Measurements from ENCODE around the gene SLC7A6.

The SLC7A6 gene

DNA sequence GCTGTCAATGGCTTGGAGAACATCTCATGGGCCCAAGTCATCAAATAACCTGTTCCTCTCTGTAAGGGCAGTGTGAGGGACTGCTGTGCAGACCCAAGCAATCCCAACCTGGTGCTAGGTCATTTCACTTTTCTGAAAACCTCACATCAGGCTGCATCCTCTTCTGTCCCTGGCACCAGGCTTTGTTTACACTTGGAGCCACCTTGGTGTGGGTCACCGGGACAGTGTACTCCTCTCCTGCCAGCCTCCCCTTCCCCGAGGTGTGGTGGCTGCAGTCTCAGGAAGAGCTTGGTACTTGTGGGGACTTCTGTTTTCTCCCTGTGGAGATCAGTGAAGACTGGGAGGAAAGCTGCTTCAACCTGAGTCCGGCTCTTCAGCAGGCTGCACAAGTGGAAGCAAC, 34.0 kb downstream of the SLC7A6 start:
- no peak for DNase-seq (ENCODE audit: extremely low read depth in 1 of 2, low read depth in 1 of 2)

GRCh38 chr16:68298907-68299561, 34.7 kb downstream of the SLC7A6 start:
- no peak for DNase-seq (ENCODE audit: extremely low read depth in 1 of 2, low read depth in 1 of 2)

GRCh38 chr16:68299571-68300453, 35.5 kb downstream of the SLC7A6 start:
- no peak for DNase-seq (ENCODE audit: extremely low read depth in 1 of 2, low read depth in 1 of 2)

GRCh38 chr16:68300734-68301459, 36.6 kb downstream of the SLC7A6 start:
- no peak for DNase-seq (ENCODE audit: extremely low read depth in 1 of 2, low read depth in 1 of 2)

GRCh38 chr16:68306633-68307032, 42.3 kb downstream of the SLC7A6 start:
- no peak for DNase-seq (ENCODE audit: extremely low read depth in 1 of 2, low read depth in 1 of 2)

- DNase-seq (ENCODE audit: extremely low read depth in 1 of 2, low read depth in 1 of 2), result no peak
Measured at GRCh38 chr16:68309799-68310198, 45.5 kb downstream of the SLC7A6 start.

GRCh38 chr16:68310437-68310773, 46.1 kb downstream of the SLC7A6 start:
- DNase-seq (ENCODE audit: extremely low read depth in 1 of 2, low read depth in 1 of 2), result no peak

DNA sequence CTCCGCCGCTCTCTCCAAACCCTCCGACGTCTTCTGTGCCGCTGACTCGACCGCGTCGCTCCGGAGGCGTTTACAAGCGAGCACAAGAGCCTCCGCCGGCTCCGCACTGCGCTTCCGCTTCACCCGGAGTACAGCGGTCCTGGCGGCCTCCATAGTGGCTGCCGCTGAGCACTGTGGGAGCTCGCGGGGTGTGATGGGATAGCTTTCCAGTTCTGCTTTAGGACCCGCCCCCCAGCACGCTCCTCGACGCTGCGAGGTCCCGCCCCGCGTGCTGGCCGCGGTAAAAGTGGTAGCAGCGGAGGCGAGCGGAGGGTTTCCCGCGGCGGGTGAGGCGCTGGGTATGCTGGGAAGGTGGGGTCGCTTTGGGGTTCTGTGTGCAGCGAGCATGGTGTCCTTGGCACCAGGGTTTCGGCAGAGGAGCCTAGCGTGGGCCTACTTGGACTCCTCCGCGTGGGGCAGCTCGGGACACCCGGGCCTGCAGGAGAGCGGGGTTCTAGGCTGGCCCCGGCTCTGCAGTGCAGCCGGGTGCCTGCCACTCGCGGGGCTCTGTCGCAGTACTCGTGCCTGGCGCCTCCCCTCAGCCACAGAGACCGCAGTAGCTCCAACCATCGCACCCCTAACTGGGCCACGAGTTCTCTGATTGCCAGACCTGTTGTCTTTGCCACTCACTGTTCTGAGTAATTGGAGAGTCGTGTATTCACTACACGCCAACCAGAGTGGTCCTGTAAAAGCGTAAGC, 46.6 kb downstream of the SLC7A6 start, which contains the start of the genes PRMT7 and SLC7A6OS:
Gene PRMT7 (plus strand): TSS at position 246 of the 738 bp plus-strand sequence. CDS start 4,961 bp downstream, outside the sequence.
Gene SLC7A6OS (minus strand): TSS at position 173 of the 738 bp plus-strand sequence. CDS start 20 bp downstream, at position 153.
- peak; percentile 85 to 92 for DNase-seq (ENCODE audit: extremely low read depth in 1 of 2, low read depth in 1 of 2)

- no peak for DNase-seq (ENCODE audit: extremely low read depth in 1 of 2, low read depth in 1 of 2)
Measured at GRCh38 chr16:68313116-68313515, 48.8 kb downstream of the SLC7A6 start.

DNA sequence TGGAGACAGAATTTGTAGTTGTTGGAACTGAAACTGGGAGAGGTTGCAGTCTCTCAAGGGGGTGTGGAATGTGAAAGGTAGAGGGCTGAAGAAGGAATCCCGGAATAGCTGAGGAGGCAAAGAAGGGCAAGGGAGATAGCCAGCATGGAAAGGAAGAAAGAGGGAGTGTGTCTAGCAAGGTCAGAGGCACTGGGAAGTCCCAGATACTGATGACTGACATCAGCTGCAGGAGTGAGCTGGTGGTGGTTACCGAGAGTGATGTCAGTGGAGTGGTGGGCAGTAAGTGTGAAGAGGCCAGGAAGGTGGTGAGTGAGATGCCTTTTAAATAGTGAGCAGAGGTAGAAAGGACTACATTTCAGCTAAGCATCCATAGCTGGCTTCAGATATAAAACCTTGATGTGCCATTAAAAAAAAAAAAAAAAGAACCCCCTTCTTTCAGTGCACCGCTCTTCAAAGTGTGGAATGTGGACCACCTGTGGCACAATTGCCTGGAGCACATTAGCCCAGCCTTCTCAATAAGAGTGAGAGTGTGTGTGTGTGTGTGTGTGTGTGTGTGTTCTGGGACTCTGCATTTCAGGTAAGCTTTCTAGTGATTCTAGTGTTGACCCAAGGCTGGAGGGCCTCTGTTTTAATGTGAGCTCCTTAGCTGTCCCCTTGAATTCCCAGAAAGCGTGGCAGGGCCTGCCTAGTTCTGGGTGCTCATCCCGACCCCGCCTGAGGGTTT, 55.0 kb downstream of the SLC7A6 start:
- DNase-seq (ENCODE audit: extremely low read depth in 1 of 2, low read depth in 1 of 2), result peak; percentile 43 to 64

- DNase-seq (ENCODE audit: extremely low read depth in 1 of 2, low read depth in 1 of 2), result no peak
Measured at GRCh38 chr16:68324336-68324735, 60.0 kb downstream of the SLC7A6 start.

GRCh38 chr16:68324780-68325357, 60.5 kb downstream of the SLC7A6 start:
- DNase-seq (ENCODE audit: extremely low read depth in 1 of 2, low read depth in 1 of 2), result no peak

DNA sequence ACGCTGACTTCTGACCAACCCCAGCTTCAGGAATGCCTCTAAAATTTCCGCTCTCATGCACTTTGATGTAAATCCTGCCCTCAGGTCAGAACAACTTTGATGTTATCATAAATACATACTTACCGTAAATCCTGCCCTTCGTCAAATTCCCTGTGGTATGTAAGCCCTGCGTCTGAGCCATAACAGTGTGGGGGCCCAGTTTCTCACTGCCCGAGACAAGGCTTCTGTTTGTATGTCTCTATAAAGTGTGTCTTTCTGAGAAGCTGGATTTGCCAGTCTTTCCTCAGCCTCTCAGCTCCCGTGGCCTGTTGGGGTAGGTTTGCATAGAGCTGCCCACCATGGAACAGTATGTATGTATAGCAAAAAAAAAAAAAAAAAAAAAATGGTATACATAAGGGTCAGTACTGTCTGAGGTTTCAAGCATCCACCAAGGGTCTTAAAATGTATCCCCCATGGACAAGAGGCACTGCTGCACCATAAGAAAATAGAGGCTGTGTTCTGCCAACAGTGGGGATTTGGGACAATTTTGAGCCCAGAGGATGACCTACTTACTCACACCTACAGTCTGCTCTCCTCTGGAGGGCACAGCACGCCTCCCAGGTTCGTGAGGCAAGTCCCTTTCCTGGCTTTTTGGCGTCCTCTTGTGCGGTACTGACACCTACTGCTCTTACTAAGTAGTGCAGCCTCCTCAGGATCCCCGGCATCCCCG, 64.0 kb downstream of the SLC7A6 start:
- peak; percentile 30 to 57 for DNase-seq (ENCODE audit: extremely low read depth in 1 of 2, low read depth in 1 of 2)

DNA sequence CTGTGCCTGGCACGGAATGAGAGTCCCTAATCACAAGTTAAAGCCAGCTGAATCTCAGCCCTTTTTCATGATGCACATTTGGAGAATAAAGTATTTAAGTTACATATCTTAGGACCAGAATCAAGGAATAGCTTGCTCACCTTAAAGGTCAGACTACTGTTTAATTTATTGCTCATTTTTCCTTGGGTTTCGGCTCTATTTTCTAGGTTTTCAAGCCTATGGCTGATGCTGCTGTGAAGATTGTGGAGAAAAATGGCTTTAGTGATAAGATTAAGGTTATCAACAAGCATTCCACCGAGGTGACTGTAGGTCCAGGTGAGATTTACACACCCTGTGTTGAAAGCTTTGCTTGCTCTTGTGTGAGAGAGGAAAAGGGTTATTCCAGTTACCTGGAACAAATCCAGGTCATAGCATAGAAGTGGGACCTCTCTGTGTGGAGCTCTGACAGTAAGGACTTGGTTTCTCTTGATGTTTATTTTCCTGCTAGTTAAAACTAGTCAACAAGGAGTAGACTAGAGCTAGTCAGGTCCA, 64.6 kb downstream of the SLC7A6 start:
- no peak for DNase-seq (ENCODE audit: extremely low read depth in 1 of 2, low read depth in 1 of 2)

DNA sequence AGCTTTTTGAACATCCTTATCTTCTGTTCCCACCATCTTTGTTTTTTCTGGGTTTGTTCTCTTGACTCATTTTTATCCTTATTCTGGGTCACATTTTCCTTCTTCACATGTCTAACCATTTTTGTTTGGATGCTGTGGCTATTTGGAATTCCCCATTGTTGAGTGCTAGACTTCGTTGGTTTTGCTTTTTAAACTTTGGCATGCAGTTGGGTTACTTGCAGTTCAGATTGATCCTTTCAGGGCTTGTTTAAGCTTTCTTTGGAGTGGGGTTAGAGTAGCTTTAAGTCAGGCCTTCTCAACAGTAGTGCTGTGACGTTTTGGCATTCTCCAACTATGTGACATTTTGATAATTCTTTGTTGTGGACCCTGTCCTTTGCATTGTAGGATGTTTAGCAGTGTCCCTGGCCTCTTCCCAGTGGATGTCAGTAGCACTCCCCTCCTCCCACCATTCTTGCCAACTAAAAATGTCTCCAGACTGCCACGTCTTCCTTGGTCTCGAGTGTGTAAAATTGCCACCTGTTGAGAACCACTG, 67.6 kb downstream of the SLC7A6 start:
- DNase-seq (ENCODE audit: extremely low read depth in 1 of 2, low read depth in 1 of 2), result no peak

- DNase-seq (ENCODE audit: extremely low read depth in 1 of 2, low read depth in 1 of 2), result no peak
Measured at GRCh38 chr16:68332411-68333121, 68.2 kb downstream of the SLC7A6 start.

DNA sequence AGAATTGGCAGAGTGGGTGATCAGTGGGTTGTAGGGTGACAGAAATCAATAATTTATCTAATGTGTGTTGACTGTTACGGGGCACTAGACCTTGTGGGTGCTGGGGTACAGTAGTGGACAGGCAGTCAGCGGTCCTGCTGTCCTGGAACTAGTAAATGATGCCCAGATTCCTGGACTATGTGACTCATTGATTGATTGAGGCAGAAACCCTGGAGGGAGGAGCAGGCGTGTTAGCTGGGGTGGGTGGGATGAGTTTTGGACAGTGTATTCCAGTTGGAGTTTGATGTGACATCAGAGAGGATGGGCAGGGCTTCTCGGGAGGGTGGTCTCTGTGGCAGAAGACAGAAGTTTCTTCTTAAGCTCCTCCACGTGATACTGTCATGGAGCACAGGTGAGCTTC, 70.8 kb downstream of the SLC7A6 start:
- no peak for DNase-seq (ENCODE audit: extremely low read depth in 1 of 2, low read depth in 1 of 2)
